H1 (cell line): ENCODE data around the gene MBNL2.

ENCODE experiments used
- ASH2L ChIP-seq: fragments of 200-600, 300-600 bp; sonication (generic); IDR thresholded peaks from one replicate; pipeline ENCODE4 v1.7.1; 2017; ENCODE audit warnings: low read length
- TF ChIP-seq, protein P1 (sequence below), 3 experiments: IDR thresholded peaks; 1 replicate in 2 of 3; 2 replicates in 1 of 3; pipeline versions ENCODE4 v1.5.1 to v1.6.1; 2011; ENCODE audit warnings: low read length in 3 of 3, mild to moderate bottlenecking in 3 of 3, inconsistent platforms in 2 of 3, low read depth in 1 of 3, moderate library complexity in 1 of 3; ENCODE audit not compliant: insufficient read depth in 1 of 3; ENCODE audit errors: control extremely low read depth in 1 of 3

DNA sequence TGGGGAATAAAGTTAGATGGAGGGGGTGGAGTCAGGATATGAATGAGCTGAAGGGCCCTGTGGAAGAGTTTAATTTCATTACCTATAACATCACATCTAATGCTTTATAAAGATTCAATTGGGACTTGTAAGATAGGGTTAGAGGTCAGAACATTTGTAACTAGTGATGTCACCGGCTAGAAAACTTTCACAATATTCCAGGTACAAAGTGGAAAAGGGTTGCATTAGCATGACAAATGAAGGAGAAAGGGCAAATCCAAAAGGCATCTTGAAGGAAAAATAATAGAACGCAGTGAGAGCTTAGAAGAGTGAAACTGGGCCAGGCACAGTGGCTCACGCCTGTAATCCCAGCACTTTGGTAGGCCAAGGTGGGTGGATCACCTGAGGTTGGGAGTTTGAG lies 7.6 kb downstream of the MBNL2 start:
- TF ChIP-seq ASH2L: no peak
- TF ChIP-seq, protein P1, sequence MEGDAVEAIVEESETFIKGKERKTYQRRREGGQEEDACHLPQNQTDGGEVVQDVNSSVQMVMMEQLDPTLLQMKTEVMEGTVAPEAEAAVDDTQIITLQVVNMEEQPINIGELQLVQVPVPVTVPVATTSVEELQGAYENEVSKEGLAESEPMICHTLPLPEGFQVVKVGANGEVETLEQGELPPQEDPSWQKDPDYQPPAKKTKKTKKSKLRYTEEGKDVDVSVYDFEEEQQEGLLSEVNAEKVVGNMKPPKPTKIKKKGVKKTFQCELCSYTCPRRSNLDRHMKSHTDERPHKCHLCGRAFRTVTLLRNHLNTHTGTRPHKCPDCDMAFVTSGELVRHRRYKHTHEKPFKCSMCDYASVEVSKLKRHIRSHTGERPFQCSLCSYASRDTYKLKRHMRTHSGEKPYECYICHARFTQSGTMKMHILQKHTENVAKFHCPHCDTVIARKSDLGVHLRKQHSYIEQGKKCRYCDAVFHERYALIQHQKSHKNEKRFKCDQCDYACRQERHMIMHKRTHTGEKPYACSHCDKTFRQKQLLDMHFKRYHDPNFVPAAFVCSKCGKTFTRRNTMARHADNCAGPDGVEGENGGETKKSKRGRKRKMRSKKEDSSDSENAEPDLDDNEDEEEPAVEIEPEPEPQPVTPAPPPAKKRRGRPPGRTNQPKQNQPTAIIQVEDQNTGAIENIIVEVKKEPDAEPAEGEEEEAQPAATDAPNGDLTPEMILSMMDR (IDR thresholded peaks at IDR 0.05; ENCODE audit: control extremely low read depth in 1 of 3, insufficient read depth in 1 of 3, low read depth in 1 of 3, low read length in 3 of 3): no peak
